Measurements from ENCODE around the gene AGK.

AGK gene

DNA sequence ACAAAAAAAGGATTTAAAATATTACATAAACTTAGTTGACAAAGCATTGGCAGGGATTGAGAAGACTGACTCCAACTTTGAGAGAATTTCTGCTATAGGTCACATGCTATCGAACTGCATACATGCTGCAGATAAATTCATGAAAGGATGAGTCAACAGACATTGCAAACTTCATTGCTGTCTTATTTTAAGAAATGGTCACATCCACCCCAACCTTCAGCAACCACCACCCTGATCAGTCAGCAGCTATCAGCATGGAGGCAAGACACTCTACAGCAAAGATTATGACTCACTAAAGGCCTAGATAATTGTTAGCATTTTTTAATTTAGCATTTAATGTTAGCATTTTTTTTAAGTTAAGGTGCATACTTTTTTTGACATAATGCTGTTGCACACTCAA, 73.6 kb downstream of the AGK start:
- no CpG with 5 or more reads among the region's 1 CpG for WGBS (ENCODE audit: extremely low coverage, insufficient coverage, low lambda C conversion rate)
- Histone ChIP-seq H4K8ac (ENCODE audit: low read depth, low read length) (no peak overlapping the region), H3K79me2 (ENCODE audit: control insufficient read depth, insufficient read depth, low read length) (no peaks in the 10 kb centered on the region), H2BK15ac (replicated peaks; ENCODE audit: low read depth) (no peak overlapping the region), H4K5ac (ENCODE audit: low read length) (no peak overlapping the region), H3K4me2 (ENCODE audit: low read length) (no peak overlapping the region), H3K27ac (ENCODE audit: low read depth, low read length) (no peak overlapping the region), H3K79me1 (ENCODE audit: low read length) (no peaks in the 10 kb centered on the region), H2BK5ac (ENCODE audit: low read length) (no peak overlapping the region), H3K4ac (ENCODE audit: low read depth, low read length) (no peak overlapping the region), H2AK5ac (ENCODE audit: low read length) (no peak overlapping the region), H3K23ac (ENCODE audit: low read length) (no peak overlapping the region), H3K18ac (ENCODE audit: low read length) (no peak overlapping the region), H2BK120ac (ENCODE audit: low read depth, low read length) (no peak overlapping the region), H3K4me3 (ENCODE audit: low read length) (no peak overlapping the region), H3K4me1 (ENCODE audit: control insufficient read depth, low read depth, low read length) (no peaks in the 10 kb centered on the region), H3K9ac (ENCODE audit: low read length) (no peak overlapping the region), H3K27me3 (ENCODE audit: insufficient read depth, low read length, poor library complexity) (no peaks in the 10 kb centered on the region), H3K56ac (ENCODE audit: low read length) (no peak overlapping the region), H3K36me3 (ENCODE audit: control insufficient read depth, insufficient read depth, low read length) (no peaks in the 10 kb centered on the region)
- DNase-seq = no peak

DNA sequence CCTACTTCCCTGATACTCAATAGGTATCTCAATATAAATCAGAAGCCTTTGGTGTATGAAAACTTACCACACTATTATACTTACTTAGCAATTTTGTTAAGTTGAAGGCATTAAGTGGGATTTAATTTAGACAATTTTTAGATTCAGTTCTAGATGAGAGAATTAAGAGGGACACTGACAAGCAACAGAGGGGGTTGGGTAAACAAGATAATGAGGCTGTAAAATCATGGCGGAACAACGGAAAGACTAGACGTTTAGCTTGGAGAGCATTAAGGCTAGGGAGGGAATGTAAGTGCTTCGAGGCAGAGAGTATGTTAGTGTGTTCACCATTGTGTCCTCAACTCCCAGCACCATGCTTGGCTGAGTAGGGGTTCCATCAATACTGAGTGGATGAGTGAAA, 79.4 kb downstream of the AGK start:
- Histone ChIP-seq H3K18ac (ENCODE audit: low read length) (no peak overlapping the region), H3K36me3 (ENCODE audit: control insufficient read depth, insufficient read depth, low read length) (no peaks in the 10 kb centered on the region), H3K27me3 (ENCODE audit: insufficient read depth, low read length, poor library complexity) (no peaks in the 10 kb centered on the region), H4K8ac (ENCODE audit: low read depth, low read length) (no peak overlapping the region), H3K27ac (ENCODE audit: low read depth, low read length) (no peak overlapping the region), H2BK15ac (replicated peaks; ENCODE audit: low read depth) (no peak overlapping the region), H3K4me1 (ENCODE audit: control insufficient read depth, low read depth, low read length) (no peaks in the 10 kb centered on the region), H3K9ac (ENCODE audit: low read length) (no peak overlapping the region), H2BK5ac (ENCODE audit: low read length) (no peak overlapping the region), H3K79me2 (ENCODE audit: control insufficient read depth, insufficient read depth, low read length) (no peaks in the 10 kb centered on the region), H3K4me2 (ENCODE audit: low read length) (no peak overlapping the region), H3K56ac (ENCODE audit: low read length) (no peak overlapping the region), H2BK120ac (ENCODE audit: low read depth, low read length) (no peak overlapping the region), H4K5ac (ENCODE audit: low read length) (no peak overlapping the region), H2AK5ac (ENCODE audit: low read length) (no peak overlapping the region), H3K79me1 (ENCODE audit: low read length) (no peaks in the 10 kb centered on the region), H3K4ac (ENCODE audit: low read depth, low read length) (no peak overlapping the region), H3K4me3 (ENCODE audit: low read length) (no peak overlapping the region), H3K23ac (ENCODE audit: low read length) (no peak overlapping the region)
- DNase-seq = no peak
- WGBS (ENCODE audit: extremely low coverage, insufficient coverage, low lambda C conversion rate) = no CpG with 5 or more reads among the region's 4 CpGs

DNA sequence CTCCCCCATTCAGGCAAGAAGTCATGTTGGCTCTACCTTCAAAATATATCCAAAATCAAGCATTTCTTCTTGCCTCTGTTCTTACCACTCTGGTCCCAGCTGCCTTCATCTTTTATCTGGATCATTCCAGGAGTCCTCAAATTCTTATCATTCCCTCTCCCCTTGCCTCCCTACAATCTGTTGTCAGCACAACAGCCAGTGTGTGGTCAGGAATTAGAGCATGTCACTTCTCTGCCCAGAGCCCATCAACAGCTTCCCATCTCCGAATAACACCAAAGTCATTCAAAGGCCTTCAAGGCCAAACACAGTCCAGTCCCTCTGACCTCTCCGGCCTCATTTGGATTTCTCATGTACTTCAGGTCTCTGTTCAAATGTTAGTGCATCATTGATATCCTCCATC, 80.3 kb downstream of the AGK start:
- Histone ChIP-seq H3K9ac (ENCODE audit: low read length) (no peak overlapping the region), H3K27me3 (ENCODE audit: insufficient read depth, low read length, poor library complexity) (no peaks in the 10 kb centered on the region), H3K4me3 (ENCODE audit: low read length) (no peak overlapping the region), H2BK120ac (ENCODE audit: low read depth, low read length) (no peak overlapping the region), H2BK5ac (ENCODE audit: low read length) (no peak overlapping the region), H3K23ac (ENCODE audit: low read length) (no peak overlapping the region), H4K8ac (ENCODE audit: low read depth, low read length) (no peak overlapping the region), H2AK5ac (ENCODE audit: low read length) (no peak overlapping the region), H3K36me3 (ENCODE audit: control insufficient read depth, insufficient read depth, low read length) (no peaks in the 10 kb centered on the region), H2BK15ac (replicated peaks; ENCODE audit: low read depth) (no peak overlapping the region), H3K4ac (ENCODE audit: low read depth, low read length) (no peak overlapping the region), H3K27ac (ENCODE audit: low read depth, low read length) (no peak overlapping the region), H3K79me1 (ENCODE audit: low read length) (no peaks in the 10 kb centered on the region), H3K79me2 (ENCODE audit: control insufficient read depth, insufficient read depth, low read length) (no peaks in the 10 kb centered on the region), H3K18ac (ENCODE audit: low read length) (no peak overlapping the region), H3K4me1 (ENCODE audit: control insufficient read depth, low read depth, low read length) (no peaks in the 10 kb centered on the region), H3K4me2 (ENCODE audit: low read length) (no peak overlapping the region), H3K56ac (ENCODE audit: low read length) (no peak overlapping the region), H4K5ac (ENCODE audit: low read length) (no peak overlapping the region)
- no CpG with 5 or more reads among the region's 2 CpGs for whole genome bisulfite sequencing (ENCODE audit: extremely low coverage, insufficient coverage, low lambda C conversion rate)
- DNase-seq = peak; percentile 29

DNA sequence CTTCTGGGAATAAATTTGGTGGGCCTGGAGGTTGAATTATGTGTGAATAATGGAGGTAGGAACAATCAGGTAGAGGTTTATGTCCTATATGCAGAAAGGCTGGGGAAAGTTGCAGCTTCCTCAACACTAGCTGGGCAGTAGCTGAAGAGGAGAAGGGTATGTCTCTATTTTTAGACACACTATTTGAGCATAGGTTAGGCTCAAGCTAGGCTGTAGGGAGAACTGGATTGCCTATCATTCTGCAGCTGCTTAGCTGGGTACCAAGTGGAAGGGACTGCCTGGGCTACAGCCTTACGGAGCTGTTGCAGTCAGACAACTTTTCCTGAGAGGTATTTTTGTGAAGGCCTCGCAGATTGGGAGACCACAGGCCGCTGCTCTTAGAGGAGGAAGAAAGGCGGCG, 82.9 kb downstream of the AGK start:
- no CpG with 5 or more reads among the region's 5 CpGs for WGBS (ENCODE audit: extremely low coverage, insufficient coverage, low lambda C conversion rate)
- no peak overlapping the region for H3K27ac ChIP-seq (ENCODE audit: low read depth, low read length)
- no peaks in the 10 kb centered on the region for H3K4me1 ChIP-seq (ENCODE audit: control insufficient read depth, low read depth, low read length)
- H2AK5ac ChIP-seq (ENCODE audit: low read length) = no peak overlapping the region
- H3K9ac ChIP-seq (ENCODE audit: low read length) = no peak overlapping the region
- H4K8ac ChIP-seq (ENCODE audit: low read depth, low read length) = no peak overlapping the region
- H2BK120ac ChIP-seq (ENCODE audit: low read depth, low read length) = no peak overlapping the region
- no peak overlapping the region for H3K4ac ChIP-seq (ENCODE audit: low read depth, low read length)
- H3K56ac ChIP-seq (ENCODE audit: low read length) = no peak overlapping the region
- no peaks in the 10 kb centered on the region for H3K79me2 ChIP-seq (ENCODE audit: control insufficient read depth, insufficient read depth, low read length)
- no peak overlapping the region for H2BK5ac ChIP-seq (ENCODE audit: low read length)
- H3K79me1 ChIP-seq (ENCODE audit: low read length) = no peaks in the 10 kb centered on the region
- H3K27me3 ChIP-seq (ENCODE audit: insufficient read depth, low read length, poor library complexity) = no peaks in the 10 kb centered on the region
- no peak overlapping the region for H3K4me2 ChIP-seq (ENCODE audit: low read length)
- H3K23ac ChIP-seq (ENCODE audit: low read length) = no peak overlapping the region
- no peak overlapping the region for H2BK15ac ChIP-seq (replicated peaks; ENCODE audit: low read depth)
- H3K4me3 ChIP-seq (ENCODE audit: low read length) = no peak overlapping the region
- no peak for DNase-seq
- no peak overlapping the region for H4K5ac ChIP-seq (ENCODE audit: low read length)
- H3K36me3 ChIP-seq (ENCODE audit: control insufficient read depth, insufficient read depth, low read length) = no peaks in the 10 kb centered on the region
- H3K18ac ChIP-seq (ENCODE audit: low read length) = no peak overlapping the region

DNA sequence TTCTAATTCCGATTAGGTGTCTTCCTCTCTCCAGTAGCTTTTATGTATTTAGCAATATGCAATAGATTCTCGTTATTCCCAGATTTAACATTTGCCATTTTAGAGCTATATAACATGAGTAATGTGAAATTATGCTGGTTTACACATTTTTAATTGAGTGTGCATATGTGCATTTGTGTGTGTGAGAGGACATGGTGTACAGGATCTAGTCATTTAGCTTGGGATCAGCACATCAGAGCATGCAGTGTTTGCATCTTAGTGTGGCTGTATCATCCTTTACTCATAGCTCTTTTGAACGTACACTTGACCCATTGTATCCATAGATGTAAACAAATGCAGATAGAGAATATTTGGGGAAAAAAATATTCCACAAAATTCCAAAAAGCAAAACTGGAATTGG, 84.8 kb downstream of the AGK start:
- no peak for DNase-seq
- H3K9ac ChIP-seq (ENCODE audit: low read length) = no peak overlapping the region
- H3K56ac ChIP-seq (ENCODE audit: low read length) = no peak overlapping the region
- H4K5ac ChIP-seq (ENCODE audit: low read length) = no peak overlapping the region
- H3K4me3 ChIP-seq (ENCODE audit: low read length) = no peak overlapping the region
- H3K27me3 ChIP-seq (ENCODE audit: insufficient read depth, low read length, poor library complexity) = no peaks in the 10 kb centered on the region
- H3K18ac ChIP-seq (ENCODE audit: low read length) = no peak overlapping the region
- H3K4me2 ChIP-seq (ENCODE audit: low read length) = no peak overlapping the region
- H3K23ac ChIP-seq (ENCODE audit: low read length) = no peak overlapping the region
- no peak overlapping the region for H2AK5ac ChIP-seq (ENCODE audit: low read length)
- H3K27ac ChIP-seq (ENCODE audit: low read depth, low read length) = no peak overlapping the region
- no peak overlapping the region for H2BK15ac ChIP-seq (replicated peaks; ENCODE audit: low read depth)
- H4K8ac ChIP-seq (ENCODE audit: low read depth, low read length) = no peak overlapping the region
- no CpG with 5 or more reads among the region's 3 CpGs for WGBS (ENCODE audit: extremely low coverage, insufficient coverage, low lambda C conversion rate)
- no peaks in the 10 kb centered on the region for H3K4me1 ChIP-seq (ENCODE audit: control insufficient read depth, low read depth, low read length)
- H3K36me3 ChIP-seq (ENCODE audit: control insufficient read depth, insufficient read depth, low read length) = no peaks in the 10 kb centered on the region
- no peaks in the 10 kb centered on the region for H3K79me2 ChIP-seq (ENCODE audit: control insufficient read depth, insufficient read depth, low read length)
- no peak overlapping the region for H2BK120ac ChIP-seq (ENCODE audit: low read depth, low read length)
- no peak overlapping the region for H2BK5ac ChIP-seq (ENCODE audit: low read length)
- H3K79me1 ChIP-seq (ENCODE audit: low read length) = no peaks in the 10 kb centered on the region
- no peak overlapping the region for H3K4ac ChIP-seq (ENCODE audit: low read depth, low read length)

DNA sequence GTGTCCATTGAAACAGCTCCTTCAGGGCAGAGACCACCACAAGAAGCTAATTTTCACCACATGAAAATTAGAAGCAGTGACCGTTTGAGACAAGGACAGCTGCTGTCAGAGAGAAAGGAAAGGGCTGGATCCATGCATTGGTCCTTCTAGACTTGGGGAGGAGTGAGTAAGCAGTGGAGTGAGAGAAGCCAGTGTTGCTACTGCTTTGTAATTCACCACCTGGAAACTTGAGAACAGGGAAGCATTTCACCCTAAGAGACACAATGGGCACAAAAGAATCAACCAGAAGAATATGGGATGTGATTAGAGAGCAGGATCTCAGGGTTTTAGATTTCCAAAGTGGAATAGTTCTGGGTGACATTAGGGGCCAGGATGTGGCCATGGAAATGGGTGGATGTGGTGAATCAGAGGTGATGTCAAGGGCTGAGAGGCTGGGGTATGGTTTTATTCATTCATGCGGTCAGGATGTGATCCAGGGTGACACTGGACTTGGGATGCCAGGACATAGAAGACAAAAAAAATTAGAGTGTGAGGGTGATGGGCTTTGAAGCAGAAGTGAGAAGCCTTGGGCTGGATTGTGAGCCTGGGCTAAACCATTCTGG, 89.1 kb downstream of the AGK start:
- Histone ChIP-seq H3K18ac (ENCODE audit: low read length) (no peak overlapping the region), H3K27ac (ENCODE audit: low read depth, low read length) (no peak overlapping the region), H2AK5ac (ENCODE audit: low read length) (no peak overlapping the region), H2BK120ac (ENCODE audit: low read depth, low read length) (no peak overlapping the region), H3K79me1 (ENCODE audit: low read length) (no peaks in the 10 kb centered on the region), H2BK15ac (replicated peaks; ENCODE audit: low read depth) (no peak overlapping the region), H3K36me3 (ENCODE audit: control insufficient read depth, insufficient read depth, low read length) (no peaks in the 10 kb centered on the region), H3K27me3 (ENCODE audit: insufficient read depth, low read length, poor library complexity) (no peaks in the 10 kb centered on the region), H4K8ac (ENCODE audit: low read depth, low read length) (no peak overlapping the region), H3K9ac (ENCODE audit: low read length) (no peak overlapping the region), H3K23ac (ENCODE audit: low read length) (no peak overlapping the region), H4K5ac (ENCODE audit: low read length) (no peak overlapping the region), H3K4me1 (ENCODE audit: control insufficient read depth, low read depth, low read length) (no peaks in the 10 kb centered on the region), H3K4me3 (ENCODE audit: low read length) (no peak overlapping the region), H3K56ac (ENCODE audit: low read length) (no peak overlapping the region), H3K4me2 (ENCODE audit: low read length) (no peak overlapping the region), H3K79me2 (ENCODE audit: control insufficient read depth, insufficient read depth, low read length) (no peaks in the 10 kb centered on the region), H2BK5ac (ENCODE audit: low read length) (no peak overlapping the region), H3K4ac (ENCODE audit: low read depth, low read length) (no peak overlapping the region)
- no CpG with 5 or more reads among the region's 2 CpGs for WGBS (ENCODE audit: extremely low coverage, insufficient coverage, low lambda C conversion rate)
- no peak for DNase-seq
